ENCODE data around the gene AUTS2.
A peak's percentile ranks its signal among the peaks of the same experiment; 100 is the strongest.

AUTS2 gene

GRCh38 chr7:69839782-69840181, 241.5 kb downstream of the AUTS2 start:
- H3K4me1 Mint-ChIP-seq: peaks cover 49 to 67% of the 10 kb centered on the region in 2 donors
- DNase-seq (no peak), ATAC-seq (replicated peaks) (no peak)
- peaks cover 0 to 2% of the 10 kb centered on the region in 2 donors for H3K9me3 Mint-ChIP-seq
- peaks cover 2 to 8% of the 10 kb centered on the region in 2 donors for H3K36me3 Mint-ChIP-seq
- peak overlapping the region; percentile 25 to 29 for H3K4me3 Mint-ChIP-seq
- H3K27ac Mint-ChIP-seq: peak overlapping the region; percentile 27
- no peaks in the 10 kb centered on the region for H3K27me3 Mint-ChIP-seq

- Mint-ChIP-seq H3K4me3 (peak overlapping the region in 1 of 2 donors; percentile 25), H3K4me1 (peaks cover 52 to 72% of the 10 kb centered on the region in 2 donors), H3K27me3 (no peaks in the 10 kb centered on the region), H3K9me3 (peaks cover 0 to 2% of the 10 kb centered on the region in 2 donors), H3K27ac (peak overlapping the region; percentile 9), H3K36me3 (peaks cover 0 to 8% of the 10 kb centered on the region in 2 donors)
- ATAC-seq (replicated peaks) (no peak), DNase-seq (no peak)
Observed at GRCh38 chr7:69840248-69840647, 242.0 kb downstream of the AUTS2 start.

DNA sequence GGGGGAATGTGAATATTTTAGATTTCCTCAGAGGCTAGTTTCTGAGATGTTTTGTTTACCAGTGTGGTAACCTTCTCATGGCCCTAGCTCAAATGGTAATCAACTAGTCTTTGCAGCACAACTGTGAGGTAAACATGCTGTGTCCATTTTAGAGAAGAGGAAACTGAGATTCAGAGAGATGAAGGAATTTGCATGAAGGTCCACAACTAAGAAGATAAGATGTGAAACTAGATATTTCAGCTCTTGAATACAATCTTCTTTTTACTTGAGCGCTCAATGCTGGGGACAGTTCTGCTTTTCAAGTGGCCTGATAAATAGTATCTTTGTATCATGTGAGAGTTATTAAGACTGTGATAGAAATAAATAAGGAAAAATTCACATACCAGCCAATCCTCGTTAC, 245.4 kb downstream of the AUTS2 start:
- ATAC-seq (replicated peaks): peak; percentile 25 to 52

GRCh38 chr7:69844264-69844868, 246.1 kb downstream of the AUTS2 start:
- H3K4me3 Mint-ChIP-seq: peak overlapping the region; percentile 7 to 55
- H3K36me3 Mint-ChIP-seq: peaks cover 0 to 3% of the 10 kb centered on the region in 2 donors
- H3K9me3 Mint-ChIP-seq: peaks cover 0 to 2% of the 10 kb centered on the region in 2 donors
- H3K27ac Mint-ChIP-seq: peak overlapping the region; percentile 65
- H3K27me3 Mint-ChIP-seq: no peaks in the 10 kb centered on the region
- H3K4me1 Mint-ChIP-seq: peaks cover 54 to 75% of the 10 kb centered on the region in 2 donors
- DNase-seq (peak; percentile 35), ATAC-seq (replicated peaks) (peak; percentile 79 to 80)

More for the DNA sequence above, 245.4 kb downstream of the AUTS2 start:
- peak overlapping the region in 1 of 2 donors; percentile 53 for H3K4me3 Mint-ChIP-seq
- H3K9me3 Mint-ChIP-seq: peaks cover 0 to 2% of the 10 kb centered on the region in 2 donors
- H3K27ac Mint-ChIP-seq: peak overlapping the region; percentile 65
- H3K4me1 Mint-ChIP-seq: peaks cover 57 to 80% of the 10 kb centered on the region in 2 donors
- no peaks in the 10 kb centered on the region for H3K27me3 Mint-ChIP-seq
- no peak for DNase-seq
- H3K36me3 Mint-ChIP-seq: peaks cover 0 to 3% of the 10 kb centered on the region in 2 donors

GRCh38 chr7:69845721-69846495, 247.6 kb downstream of the AUTS2 start:
- Mint-ChIP-seq H3K27ac (peak overlapping the region; percentile 60), H3K9me3 (peaks cover 0 to 2% of the 10 kb centered on the region in 2 donors), H3K27me3 (no peaks in the 10 kb centered on the region), H3K36me3 (peaks cover 0 to 3% of the 10 kb centered on the region in 2 donors), H3K4me1 (peaks cover 42 to 60% of the 10 kb centered on the region in 2 donors), H3K4me3 (peak overlapping the region; percentile 39 to 46)
- peak; percentile 36 for DNase-seq
- ATAC-seq (replicated peaks): peak; percentile 82 to 84

DNA sequence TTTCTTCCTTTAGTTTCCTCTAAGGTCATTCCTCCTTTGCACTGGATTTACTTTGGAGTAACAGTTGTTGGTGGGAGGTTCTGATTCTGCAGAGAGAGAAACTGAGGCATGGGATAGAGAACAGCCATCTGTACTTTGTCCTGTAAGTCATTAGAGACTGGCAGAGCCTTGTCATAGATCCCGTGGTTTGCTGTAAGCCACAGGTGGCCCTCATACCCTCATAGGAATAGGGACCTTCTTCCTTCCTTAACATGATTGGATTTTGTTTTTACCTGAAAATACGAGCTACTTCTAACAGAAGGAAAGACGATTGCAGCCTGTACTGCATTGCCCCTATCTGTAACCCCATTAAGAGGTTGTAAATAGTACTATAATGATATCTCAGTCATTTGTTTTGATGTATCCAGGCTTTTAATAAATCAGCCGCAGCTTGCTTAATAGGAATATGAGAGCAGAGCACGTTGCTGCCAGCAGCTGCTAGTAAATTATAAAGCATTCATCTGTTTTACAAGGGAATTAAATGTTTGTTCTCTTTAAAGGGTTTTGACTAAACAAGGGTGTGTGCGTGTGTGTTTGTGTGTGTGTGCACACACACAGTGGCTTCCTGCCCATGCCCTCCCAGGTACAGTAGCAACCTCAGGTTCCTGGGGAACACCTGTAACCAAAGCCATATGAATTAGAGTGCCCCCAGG, 249.8 kb downstream of the AUTS2 start:
- Mint-ChIP-seq H3K4me1 (peaks cover 28 to 54% of the 10 kb centered on the region in 2 donors), H3K36me3 (peaks cover 0 to under 1% of the 10 kb centered on the region in 2 donors), H3K4me3 (no peak overlapping the region), H3K27ac (no peak overlapping the region), H3K9me3 (peaks cover 0 to under 1% of the 10 kb centered on the region in 2 donors), H3K27me3 (no peaks in the 10 kb centered on the region)
- ATAC-seq (replicated peaks): no peak
- DNase-seq: no peak

DNA sequence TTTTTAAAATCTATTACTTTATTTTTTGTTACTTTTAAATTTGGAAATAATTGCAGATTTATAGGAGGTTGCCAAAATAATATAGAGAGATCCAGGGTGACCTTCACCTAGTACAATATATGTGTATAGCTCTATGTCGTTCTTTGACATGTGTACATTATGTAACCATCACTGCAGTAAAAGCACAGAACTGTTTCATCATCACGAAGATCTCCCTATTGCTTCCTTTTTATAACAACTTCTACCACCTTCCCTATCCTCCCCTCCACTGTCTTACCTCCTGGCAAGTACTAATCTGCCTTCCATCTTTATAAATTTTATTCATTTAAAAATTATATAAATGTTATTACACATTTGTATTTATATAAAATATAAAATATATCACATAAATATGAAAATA, 251.0 kb downstream of the AUTS2 start:
- Mint-ChIP-seq H3K36me3 (no peaks in the 10 kb centered on the region), H3K4me1 (peaks cover 19 to 50% of the 10 kb centered on the region in 2 donors), H3K4me3 (no peak overlapping the region), H3K27me3 (no peaks in the 10 kb centered on the region), H3K27ac (no peak overlapping the region), H3K9me3 (no peaks in the 10 kb centered on the region)
- DNase-seq (no peak), ATAC-seq (replicated peaks) (no peak)

- Mint-ChIP-seq H3K27me3 (no peaks in the 10 kb centered on the region), H3K36me3 (no peaks in the 10 kb centered on the region), H3K9me3 (no peaks in the 10 kb centered on the region), H3K4me3 (no peak overlapping the region), H3K4me1 (peaks cover 7 to 53% of the 10 kb centered on the region in 2 donors), H3K27ac (no peak overlapping the region)
- no peak for DNase-seq
- no peak for ATAC-seq (replicated peaks)
Observed at GRCh38 chr7:69857014-69857413, 258.7 kb downstream of the AUTS2 start.

DNA sequence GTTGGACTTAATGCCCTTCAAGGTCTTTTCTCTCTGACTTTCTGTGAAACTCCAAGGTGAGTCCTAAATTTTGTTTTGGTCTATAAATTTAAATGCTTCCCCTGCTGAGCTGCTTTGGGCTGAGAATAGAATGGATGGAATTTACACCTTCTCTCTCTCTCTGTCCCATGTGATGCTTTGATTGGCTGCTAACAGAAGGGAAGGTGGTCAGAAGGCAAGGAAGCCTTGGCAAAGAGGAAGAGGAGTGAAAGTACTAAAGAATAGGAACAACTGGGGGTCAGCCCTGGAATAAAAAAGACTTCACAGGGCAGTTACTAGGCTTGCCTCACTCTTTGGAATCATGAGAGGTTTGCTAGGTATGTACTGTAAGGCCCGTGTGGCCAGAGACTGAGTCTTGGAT, 260.2 kb downstream of the AUTS2 start:
- H3K9me3 Mint-ChIP-seq: no peaks in the 10 kb centered on the region
- no peak overlapping the region for H3K4me3 Mint-ChIP-seq
- ATAC-seq (replicated peaks): no peak
- H3K36me3 Mint-ChIP-seq: no peaks in the 10 kb centered on the region
- peaks cover 7 to 49% of the 10 kb centered on the region in 2 donors for H3K4me1 Mint-ChIP-seq
- no peak for DNase-seq
- no peaks in the 10 kb centered on the region for H3K27me3 Mint-ChIP-seq
- H3K27ac Mint-ChIP-seq: no peak overlapping the region

DNA sequence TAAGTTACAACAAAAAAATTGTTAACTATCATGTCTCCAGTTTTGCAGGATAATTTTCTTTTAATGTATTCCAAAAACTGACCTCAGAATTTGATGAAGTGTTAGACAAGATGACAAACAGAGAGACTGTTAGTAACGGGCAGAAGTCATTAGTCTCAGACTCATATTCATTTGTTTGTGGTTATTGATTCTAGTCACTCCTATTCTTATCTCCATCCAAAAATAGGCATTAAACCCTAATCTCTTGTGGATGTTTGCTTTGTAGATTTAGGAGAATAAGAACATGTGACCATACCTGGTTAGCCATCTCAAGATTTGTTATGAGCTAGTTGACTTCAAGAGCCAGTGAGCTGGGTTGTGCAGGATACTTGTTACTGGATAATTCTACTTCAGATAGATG, 261.1 kb downstream of the AUTS2 start:
- no peak for DNase-seq
- H3K36me3 Mint-ChIP-seq: no peaks in the 10 kb centered on the region
- H3K4me3 Mint-ChIP-seq: no peak overlapping the region
- H3K27ac Mint-ChIP-seq: no peak overlapping the region
- H3K27me3 Mint-ChIP-seq: no peaks in the 10 kb centered on the region
- H3K9me3 Mint-ChIP-seq: no peaks in the 10 kb centered on the region
- ATAC-seq (replicated peaks): no peak
- peaks cover 13 to 49% of the 10 kb centered on the region in 2 donors for H3K4me1 Mint-ChIP-seq

- H3K27ac Mint-ChIP-seq: no peak overlapping the region
- no peak overlapping the region for H3K4me3 Mint-ChIP-seq
- H3K4me1 Mint-ChIP-seq: peaks cover 17 to 52% of the 10 kb centered on the region in 2 donors
- H3K9me3 Mint-ChIP-seq: no peaks in the 10 kb centered on the region
- no peak for DNase-seq
- no peaks in the 10 kb centered on the region for H3K27me3 Mint-ChIP-seq
- no peak for ATAC-seq (replicated peaks)
- H3K36me3 Mint-ChIP-seq: no peaks in the 10 kb centered on the region
Observed at GRCh38 chr7:69860486-69860885, 262.2 kb downstream of the AUTS2 start.

GRCh38 chr7:69860941-69861622, 262.8 kb downstream of the AUTS2 start:
- no peaks in the 10 kb centered on the region for H3K27me3 Mint-ChIP-seq
- H3K36me3 Mint-ChIP-seq: no peaks in the 10 kb centered on the region
- H3K4me1 Mint-ChIP-seq: peaks cover 22 to 52% of the 10 kb centered on the region in 2 donors
- no peak overlapping the region for H3K4me3 Mint-ChIP-seq
- ATAC-seq (replicated peaks) (no peak), DNase-seq (no peak)
- H3K27ac Mint-ChIP-seq: no peak overlapping the region
- H3K9me3 Mint-ChIP-seq: no peaks in the 10 kb centered on the region

GRCh38 chr7:69862413-69863064, 264.3 kb downstream of the AUTS2 start:
- H3K4me3 Mint-ChIP-seq: no peak overlapping the region
- H3K9me3 Mint-ChIP-seq: no peaks in the 10 kb centered on the region
- no peak for ATAC-seq (replicated peaks)
- H3K27ac Mint-ChIP-seq: no peak overlapping the region
- H3K36me3 Mint-ChIP-seq: no peaks in the 10 kb centered on the region
- H3K4me1 Mint-ChIP-seq: peaks cover 29 to 62% of the 10 kb centered on the region in 2 donors
- no peaks in the 10 kb centered on the region for H3K27me3 Mint-ChIP-seq
- DNase-seq: no peak
